Left ventricle myocardium inferior (tissue), 1 donor: Measurements from ENCODE around the gene SLC16A7. TPM values are rescaled to one million over a fixed set of nuclear protein-coding genes. Genes with fewer than 3 reads are reported as not detected.

ENCODE experiments used
- DNase-seq: peaks from one replicate; pipeline ENCODE4 v3.0.0-alpha.2; 2020
- H3K27ac ChIP-seq: fragments of 200-600 bp; replicated peaks from 2 replicates; pipeline ENCODE4 v1.8.0; 2021
- H3K27me3 ChIP-seq: fragments of 200-600 bp; 2 replicates; pipeline ENCODE4 v1.8.0; 2021; ENCODE audit warnings: low read depth
- H3K36me3 ChIP-seq: fragments of 200-600 bp; 2 replicates; pipeline ENCODE4 v1.8.0; 2021
- H3K4me1 ChIP-seq: fragments of 200-600 bp; 2 replicates; pipeline ENCODE4 v1.8.0; 2021
- H3K4me3 ChIP-seq: fragments of 200-600 bp; 2 replicates; pipeline ENCODE4 v1.8.0; 2021; ENCODE audit warnings: mild to moderate bottlenecking, moderate library complexity
- H3K9me3 ChIP-seq: fragments of 200-600 bp; replicated peaks from 2 replicates; pipeline ENCODE4 v1.8.0; 2021
- CTCF ChIP-seq: fragments of 200-600 bp; IDR thresholded peaks from 2 replicates; pipeline ENCODE4 v1.8.0; 2021; ENCODE audit warnings: antibody characterized with exemption, mild to moderate bottlenecking, borderline replicate concordance
- intact Hi-C: fragments of 100-400 bp; cut with micrococcal nuclease; formaldehyde crosslinking; loops from one replicate; pipeline ENCODE4 v1.11.0; 2022
- total RNA-seq: library from RNA; stranded (reverse); fragmentation: NEBNext Ultra II Directional; extraction: Animal tissue kit (Norgen Biotek cat#: 25700); gene quantifications from one replicate; pipeline ENCODE4 v1.2.1, GENCODE V29; 2021
- donor health status: DM: no; HTN: yes; CAD: no; lungs with severe emphysema.

Gene SLC16A7
- total RNA-seq, 1 donor from 2014 or later: 134 TPM

- H3K36me3 ChIP-seq: no peaks in the 10 kb centered on the region
- no peak for TF ChIP-seq CTCF
- H3K27me3 ChIP-seq: no peaks in the 10 kb centered on the region
- no peak overlapping the region for H3K27ac ChIP-seq
- intact Hi-C loops: no loop called here
- no peaks in the 10 kb centered on the region for H3K9me3 ChIP-seq
- DNase-seq: no peak
- peaks cover 36% of the 10 kb centered on the region for H3K4me1 ChIP-seq
- no peak overlapping the region for H3K4me3 ChIP-seq
Measured at GRCh38 chr12:59624732-59625460, 29.1 kb downstream of the SLC16A7 start.

- H3K27ac ChIP-seq: no peak overlapping the region
- no peak overlapping the region for H3K4me3 ChIP-seq
- TF ChIP-seq CTCF: no peak
- no peaks in the 10 kb centered on the region for H3K9me3 ChIP-seq
- H3K36me3 ChIP-seq: no peaks in the 10 kb centered on the region
- H3K4me1 ChIP-seq: peaks cover 30% of the 10 kb centered on the region
- DNase-seq: no peak
- H3K27me3 ChIP-seq: no peaks in the 10 kb centered on the region
- intact Hi-C loops: no loop called here
Measured at GRCh38 chr12:59626382-59626781, 30.6 kb downstream of the SLC16A7 start.

- intact Hi-C loops: no loop called here
- Histone ChIP-seq H3K9me3 (no peaks in the 10 kb centered on the region), H3K27ac (no peak overlapping the region)
Measured at GRCh38 chr12:59627582-59627981, 31.8 kb downstream of the SLC16A7 start.

GRCh38 chr12:59629890-59630289 is 34.1 kb downstream of the SLC16A7 start:
- H3K27me3 ChIP-seq: no peaks in the 10 kb centered on the region
- no peaks in the 10 kb centered on the region for H3K36me3 ChIP-seq
- H3K27ac ChIP-seq: no peak overlapping the region
- intact Hi-C loops: no loop called here
- no peaks in the 10 kb centered on the region for H3K9me3 ChIP-seq
- H3K4me3 ChIP-seq: no peak overlapping the region
- H3K4me1 ChIP-seq: peaks cover 44% of the 10 kb centered on the region
- no peak for DNase-seq
- TF ChIP-seq CTCF: no peak

More at GRCh38 chr12:59627582-59627981, 31.8 kb downstream of the SLC16A7 start:
- H3K36me3 ChIP-seq: no peaks in the 10 kb centered on the region
- no peak for TF ChIP-seq CTCF
- no peak overlapping the region for H3K4me3 ChIP-seq
- DNase-seq: no peak
- H3K27me3 ChIP-seq: no peaks in the 10 kb centered on the region
- peaks cover 37% of the 10 kb centered on the region for H3K4me1 ChIP-seq

- no peak overlapping the region for H3K4me3 ChIP-seq
- no peaks in the 10 kb centered on the region for H3K9me3 ChIP-seq
- no peak for TF ChIP-seq CTCF
- H3K27ac ChIP-seq: peak overlapping the region; percentile 3
- intact Hi-C loops: no loop called here
- no peak for DNase-seq
- H3K36me3 ChIP-seq: no peaks in the 10 kb centered on the region
- H3K4me1 ChIP-seq: peaks cover 44% of the 10 kb centered on the region
- H3K27me3 ChIP-seq: no peaks in the 10 kb centered on the region
Measured at GRCh38 chr12:59632408-59632807, 36.6 kb downstream of the SLC16A7 start.
